ENCODE data around the gene NR2C1. TPM values are rescaled to one million over a fixed set of nuclear protein-coding genes. Genes with fewer than 3 reads are reported as not detected.
A peak's percentile ranks its signal among the peaks of the same experiment; 100 is the strongest.

Gene NR2C1
- total RNA-seq, 4 donors from 2014 or later: 31.5 to 57.3 (median 40.4) TPM

- WGBS: 98% methylated on average over 2 of the region's 2 CpGs
- Histone ChIP-seq H3K4me1 (no peaks in the 10 kb centered on the region), H3K27ac (replicated peaks in 1 of 4) (no peak overlapping the region), H3K27me3 (no peaks in the 10 kb centered on the region), H3K36me3 (peaks cover 3 to 18% (median 9%) of the 10 kb centered on the region in 4 donors), H3K9me3 (no peaks in the 10 kb centered on the region), H3K4me3 (no peak overlapping the region)
- DNase-seq (ENCODE audit: extremely low spot score): no peak
- intact Hi-C loops (cut with DNase I): no loop called here
- TF ChIP-seq CTCF (IDR thresholded peaks at IDR 0.05): no peak
- no peak for TF ChIP-seq POLR2A (IDR thresholded peaks at IDR 0.05; ENCODE audit: low read depth)
- no peak for TF ChIP-seq EP300 (IDR thresholded peaks at IDR 0.05)
- no peak for TF ChIP-seq POLR2AphosphoS5 (IDR thresholded peaks at IDR 0.05)
These were observed 57.3 kb downstream of the NR2C1 start for GRCh38 chr12:95016120-95016519.

- Histone ChIP-seq H3K4me1 (no peaks in the 10 kb centered on the region), H3K27me3 (no peaks in the 10 kb centered on the region), H3K36me3 (peaks cover 0 to 9% (median 3%) of the 10 kb centered on the region in 4 donors), H3K9me3 (no peaks in the 10 kb centered on the region), H3K4me3 (no peak overlapping the region), H3K27ac (replicated peaks in 1 of 4) (no peak overlapping the region)
- intact Hi-C loops (cut with DNase I): no loop called here
- TF ChIP-seq POLR2A (IDR thresholded peaks at IDR 0.05; ENCODE audit: low read depth) (no peak), EP300 (IDR thresholded peaks at IDR 0.05) (no peak), CTCF (IDR thresholded peaks at IDR 0.05) (no peak), POLR2AphosphoS5 (IDR thresholded peaks at IDR 0.05) (no peak)
- no peak for DNase-seq (ENCODE audit: extremely low spot score)
These were observed 58.9 kb downstream of the NR2C1 start for GRCh38 chr12:95014554-95014953.

- intact Hi-C loops (cut with DNase I): no loop called here
These were observed 67.2 kb downstream of the NR2C1 start for GRCh38 chr12:95006206-95006605.

GRCh38 chr12:95004610-95005009 lies 68.8 kb downstream of the NR2C1 start:
- Histone ChIP-seq H3K9me3 (peaks cover 0 to 19% (median 11%) of the 10 kb centered on the region in 4 donors), H3K27me3 (no peaks in the 10 kb centered on the region), H3K4me3 (no peak overlapping the region), H3K4me1 (peaks cover 10 to 41% (median 37%) of the 10 kb centered on the region in 4 donors), H3K27ac (replicated peaks in 1 of 4) (no peak overlapping the region), H3K36me3 (peaks cover 0 to 20% (median 10%) of the 10 kb centered on the region in 4 donors)
- DNase-seq (ENCODE audit: extremely low spot score): no peak
- intact Hi-C loops (cut with DNase I): no loop called here
- TF ChIP-seq CTCF (IDR thresholded peaks at IDR 0.05) (no peak), POLR2A (IDR thresholded peaks at IDR 0.05; ENCODE audit: low read depth) (no peak), POLR2AphosphoS5 (IDR thresholded peaks at IDR 0.05) (no peak), EP300 (IDR thresholded peaks at IDR 0.05) (no peak)
- WGBS: 66% methylated on average over 2 of the region's 2 CpGs

More at GRCh38 chr12:95006206-95006605, 67.2 kb downstream of the NR2C1 start:
- DNase-seq (ENCODE audit: extremely low spot score): no peak
- no peak for TF ChIP-seq CTCF (IDR thresholded peaks at IDR 0.05)
- TF ChIP-seq POLR2AphosphoS5 (IDR thresholded peaks at IDR 0.05): no peak
- no peak for TF ChIP-seq EP300 (IDR thresholded peaks at IDR 0.05)
- TF ChIP-seq POLR2A (IDR thresholded peaks at IDR 0.05; ENCODE audit: low read depth): no peak
- peaks cover 0 to 8% (median 3%) of the 10 kb centered on the region in 4 donors for H3K36me3 ChIP-seq
- H3K4me1 ChIP-seq: peaks cover 6 to 25% (median 23%) of the 10 kb centered on the region in 4 donors
- H3K27ac ChIP-seq (replicated peaks in 1 of 4): no peak overlapping the region
- no peaks in the 10 kb centered on the region for H3K27me3 ChIP-seq
- H3K4me3 ChIP-seq: no peak overlapping the region
- WGBS: 92% methylated on average over 4 of the region's 4 CpGs
- peaks cover 0 to 19% (median 11%) of the 10 kb centered on the region in 4 donors for H3K9me3 ChIP-seq

- TF ChIP-seq CTCF (IDR thresholded peaks at IDR 0.05) (no peak), EP300 (IDR thresholded peaks at IDR 0.05) (no peak), POLR2A (IDR thresholded peaks at IDR 0.05; ENCODE audit: low read depth) (no peak), POLR2AphosphoS5 (IDR thresholded peaks at IDR 0.05) (no peak)
- no peak for DNase-seq (ENCODE audit: extremely low spot score)
- peaks cover 0 to 19% (median 10%) of the 10 kb centered on the region in 4 donors for H3K9me3 ChIP-seq
- no peaks in the 10 kb centered on the region for H3K27me3 ChIP-seq
- H3K4me1 ChIP-seq: peaks cover 13 to 48% (median 40%) of the 10 kb centered on the region in 4 donors
- peaks cover 0 to 20% (median 10%) of the 10 kb centered on the region in 4 donors for H3K36me3 ChIP-seq
- 61% methylated on average over 15 of the region's 15 CpGs for WGBS
- H3K27ac ChIP-seq (replicated peaks in 1 of 4): peak overlapping the region; percentile 82 to 88 (median 86)
- intact Hi-C loops (cut with DNase I): no loop called here
- H3K4me3 ChIP-seq: peak overlapping the region; percentile 75 to 89 (median 82)
These were observed 69.5 kb downstream of the NR2C1 start for GRCh38 chr12:95003921-95004272.

Data from esophagus muscularis mucosa (tissue), 4 donors.